HepG2 (cell line): ENCODE measurements around the gene GNG7. TPM values are rescaled to one million over a fixed set of nuclear protein-coding genes. Genes with fewer than 3 reads are reported as not detected.
A peak's percentile ranks its signal among the peaks of the same experiment; 100 is the strongest.

Experiments used
- ATAD3A ChIP-seq: sonication (generic); formaldehyde crosslinking; IDR thresholded peaks from 2 replicates; pipeline ENCODE4 v1.4.0; 2020; ENCODE audit warnings: missing genetic modification reagents
- HOXA9 ChIP-seq: sonication (generic); formaldehyde crosslinking; IDR thresholded peaks from 2 replicates; pipeline ENCODE4 v1.8.1; 2022; ENCODE audit warnings: missing genetic modification reagents, mild to moderate bottlenecking, moderate library complexity, borderline replicate concordance
- JDP2 ChIP-seq: sonication (generic); formaldehyde crosslinking; IDR thresholded peaks from 2 replicates; pipeline ENCODE4 v1.8.1; 2022; ENCODE audit warnings: missing genetic modification reagents, borderline replicate concordance
- KAT8 ChIP-seq: IDR thresholded peaks from 2 replicates; pipeline ENCODE4 v1.6.1; 2016; ENCODE audit warnings: missing genetic modification reagents, missing compliant biosample characterization
- MIER2 ChIP-seq: IDR thresholded peaks from 2 replicates; pipeline ENCODE4 v1.6.1; 2016; ENCODE audit warnings: missing biosample characterization, missing genetic modification reagents
- MLX ChIP-seq: IDR thresholded peaks from 2 replicates; pipeline ENCODE4 v1.6.1; 2016
- NR0B2 ChIP-seq: sonication (generic); formaldehyde crosslinking; IDR thresholded peaks from 2 replicates; pipeline ENCODE4 v1.4.0; 2020; ENCODE audit warnings: mild to moderate bottlenecking, missing genetic modification reagents
- PHF21A ChIP-seq: sonication (generic); formaldehyde crosslinking; IDR thresholded peaks from 2 replicates; pipeline ENCODE4 v1.5.0; 2020; ENCODE audit warnings: mild to moderate bottlenecking, missing genetic modification reagents
- POGZ ChIP-seq: sonication (generic); formaldehyde crosslinking; IDR thresholded peaks from 2 replicates; pipeline ENCODE4 v1.4.0; 2020; ENCODE audit warnings: mild to moderate bottlenecking, missing genetic modification reagents
- PRDM10 ChIP-seq: sonication (generic); formaldehyde crosslinking; IDR thresholded peaks from 2 replicates; pipeline ENCODE4 v1.4.0; 2020; ENCODE audit warnings: low read depth, missing genetic modification reagents
- SKI ChIP-seq: fragments of 450-650 bp; IDR thresholded peaks from one replicate; pipeline ENCODE4 v1.6.1; 2018; ENCODE audit warnings: mild to moderate bottlenecking; ENCODE audit not compliant: partially characterized antibody
- TFDP2 ChIP-seq: sonication (generic); formaldehyde crosslinking; IDR thresholded peaks from 2 replicates; pipeline ENCODE4 v1.4.0; 2020; ENCODE audit warnings: missing genetic modification reagents
- ZBTB7A ChIP-seq: sonication (generic); formaldehyde crosslinking; IDR thresholded peaks from 2 replicates; pipeline ENCODE4 v1.8.0; 2022; ENCODE audit warnings: mild to moderate bottlenecking, missing genetic modification reagents
- ZFP37 ChIP-seq: sonication (generic); formaldehyde crosslinking; IDR thresholded peaks from 2 replicates; pipeline ENCODE4 v1.4.0; 2020; ENCODE audit warnings: missing genetic modification reagents, borderline replicate concordance
- ZHX2 ChIP-seq, 2 experiments: sonication (generic) in 1 of 2; formaldehyde crosslinking in 1 of 2; IDR thresholded peaks; 2 replicates each; pipeline versions ENCODE4 v1.6.1 to v1.9.0; 2014 to 2022; ENCODE audit warnings: antibody characterized with exemption in 1 of 2, borderline replicate concordance in 1 of 2, inconsistent platforms in 1 of 2, low read depth in 1 of 2, missing genetic modification reagents in 1 of 2
- ZNF205 ChIP-seq: IDR thresholded peaks from 2 replicates; pipeline ENCODE4 v1.6.1; 2018; ENCODE audit warnings: missing biosample characterization, missing genetic modification reagents
- ZNF7 ChIP-seq: IDR thresholded peaks from 2 replicates; pipeline ENCODE4 v1.6.1; 2016; ENCODE audit warnings: missing biosample characterization, missing genetic modification reagents
- ZNF782 ChIP-seq: sonication (generic); formaldehyde crosslinking; IDR thresholded peaks from 2 replicates; pipeline ENCODE4 v1.4.0; 2020; ENCODE audit warnings: missing genetic modification reagents, mild to moderate bottlenecking, borderline replicate concordance
- ZSCAN12 ChIP-seq: sonication (generic); formaldehyde crosslinking; IDR thresholded peaks from 2 replicates; pipeline ENCODE4 v1.9.0; 2021; ENCODE audit warnings: mild to moderate bottlenecking, missing genetic modification reagents
- polyA plus RNA-seq, 8 experiments: library from polyadenylated mRNA; depleted of rRNA in 3 of 8; stranded (reverse) in 7 of 8; unstranded in 1 of 8; fragments of >200 nt; fragmentation: Illumina TruSeq in 4 of 8; extraction: Trizol in 4 of 8; gene quantifications; 2 replicates each; pipeline versions ENCODE4 v1.2.1 to v1.2.3, GENCODE V29; 2011 to 2016; ENCODE audit warnings: low read depth in 4 of 8, missing spikeins in 1 of 8, mixed read lengths in 1 of 8; ENCODE audit not compliant: insufficient read depth in 1 of 8
- total RNA-seq, 5 experiments: library from RNA; depleted of rRNA; stranded (reverse); fragments of >200 nt; fragmentation: Illumina TruSeq; extraction: Trizol; gene quantifications; 2 replicates each; pipeline ENCODE4 v1.2.3, GENCODE V29; 2016; ENCODE audit warnings: low read depth in 1 of 5

The GNG7 gene
- total and polyA plus RNA-seq, 2 of the 13 experiments (the other 11 are each of a cell fraction or from before 2014, with no cell fraction given), result 1.4 to 3.3 TPM

GRCh38 chr19:2507109-2507508 is 195.4 kb downstream of the GNG7 start (continued):
- TF ChIP-seq ZNF7 (CRISPR knock-in tag) (no peak), ZBTB7A (CRISPR knock-in tag) (no peak), MIER2 (CRISPR knock-in tag) (0 out of 2 replicates have a peak, but pooled peaks have one; percentile 62), MLX (CRISPR knock-in tag) (peak; percentile 67; the same call in 1 of the 2 replicates), ZSCAN12 (no peak), SKI (peak; percentile 82), PHF21A (CRISPR knock-in tag) (peak; percentile 51; the same call in 1 of the 2 replicates), TFDP2 (CRISPR knock-in tag) (no peak), JDP2 (CRISPR knock-in tag) (no peak), POGZ (CRISPR knock-in tag) (no peak), HOXA9 (no peak), ZHX2 (IDR thresholded peaks at IDR 0.05; ENCODE audit: low read depth) (peak; percentile 88), ZHX2 (CRISPR knock-in tag; IDR thresholded peaks at IDR 0.05; ENCODE audit: borderline replicate concordance) (no peak), KAT8 (CRISPR knock-in tag) (peak; percentile 81), ZNF782 (CRISPR knock-in tag) (no peak), PRDM10 (CRISPR knock-in tag) (peak; percentile 95), ZFP37 (CRISPR knock-in tag) (peak; percentile 82; the same call in 1 of the 2 replicates), ZNF205 (0 out of 2 replicates have a peak, but pooled peaks have one; percentile 24), NR0B2 (CRISPR knock-in tag) (no peak), ATAD3A (CRISPR knock-in tag) (no peak)
